ENCODE data around the gene GOLIM4.

DNA sequence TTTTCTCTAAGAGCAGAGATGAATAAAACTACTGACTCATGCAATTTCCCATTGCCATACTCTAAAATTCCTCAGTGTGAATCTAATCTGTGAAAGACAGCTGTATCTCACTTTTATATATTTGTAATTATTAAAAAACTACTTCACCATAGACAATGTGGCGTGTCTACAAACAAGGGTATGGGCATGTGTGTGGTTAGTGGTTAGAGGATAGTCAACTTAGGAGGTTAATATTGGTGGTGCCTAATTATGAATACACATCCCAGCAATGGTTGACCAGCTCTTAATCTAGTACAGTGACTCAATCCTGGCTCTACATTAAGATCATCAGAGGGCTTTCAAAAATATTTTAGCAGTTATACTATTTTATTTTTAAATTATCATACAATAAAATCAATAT is 94.5 kb downstream of the GOLIM4 start:
- TF ChIP-seq, protein P1, sequence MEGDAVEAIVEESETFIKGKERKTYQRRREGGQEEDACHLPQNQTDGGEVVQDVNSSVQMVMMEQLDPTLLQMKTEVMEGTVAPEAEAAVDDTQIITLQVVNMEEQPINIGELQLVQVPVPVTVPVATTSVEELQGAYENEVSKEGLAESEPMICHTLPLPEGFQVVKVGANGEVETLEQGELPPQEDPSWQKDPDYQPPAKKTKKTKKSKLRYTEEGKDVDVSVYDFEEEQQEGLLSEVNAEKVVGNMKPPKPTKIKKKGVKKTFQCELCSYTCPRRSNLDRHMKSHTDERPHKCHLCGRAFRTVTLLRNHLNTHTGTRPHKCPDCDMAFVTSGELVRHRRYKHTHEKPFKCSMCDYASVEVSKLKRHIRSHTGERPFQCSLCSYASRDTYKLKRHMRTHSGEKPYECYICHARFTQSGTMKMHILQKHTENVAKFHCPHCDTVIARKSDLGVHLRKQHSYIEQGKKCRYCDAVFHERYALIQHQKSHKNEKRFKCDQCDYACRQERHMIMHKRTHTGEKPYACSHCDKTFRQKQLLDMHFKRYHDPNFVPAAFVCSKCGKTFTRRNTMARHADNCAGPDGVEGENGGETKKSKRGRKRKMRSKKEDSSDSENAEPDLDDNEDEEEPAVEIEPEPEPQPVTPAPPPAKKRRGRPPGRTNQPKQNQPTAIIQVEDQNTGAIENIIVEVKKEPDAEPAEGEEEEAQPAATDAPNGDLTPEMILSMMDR (IDR thresholded peaks at IDR 0.05): no peak
- no peak for TF ChIP-seq ZFX (IDR thresholded peaks at IDR 0.05; ENCODE audit: borderline replicate concordance)
